Activated T-cell treated with anti-CD3 and anti-CD28 coated beads, Interleukin-2, amount 50 U/mL, for 24 hours (primary cell): ENCODE data around the gene PSME2.
A peak's percentile ranks its signal among the peaks of the same experiment; 100 is the strongest.

Source experiments
- DNase-seq: peaks from one replicate; pipeline ENCODE4 v3.0.0-alpha.2; 2020
- H3K27ac Mint-ChIP-seq: 2 replicates; pipeline ENCODE4 v1.8.0; 2020; ENCODE audit warnings: mild to moderate bottlenecking, mixed read lengths
- H3K27me3 Mint-ChIP-seq: 2 replicates; pipeline ENCODE4 v1.8.0; 2020; ENCODE audit warnings: mixed read lengths
- H3K36me3 Mint-ChIP-seq: 2 replicates; pipeline ENCODE4 v1.8.0; 2020; ENCODE audit warnings: low read depth, mixed read lengths
- H3K4me1 Mint-ChIP-seq: 2 replicates; pipeline ENCODE4 v1.8.0; 2020; ENCODE audit warnings: low read depth, mixed read lengths
- H3K4me3 Mint-ChIP-seq: 2 replicates; pipeline ENCODE4 v1.8.0; 2020; ENCODE audit warnings: mild to moderate bottlenecking, moderate library complexity, mixed read lengths
- H3K9me3 Mint-ChIP-seq: 2 replicates; pipeline ENCODE4 v1.8.0; 2020; ENCODE audit warnings: mixed read lengths

The PSME2 gene

GRCh38 chr14:24093901-24094840 is 52.2 kb downstream of the PSME2 start, which contains the start of gene PCK2:
Gene PCK2 (plus strand): TSS chr14:24094311. CDS start chr14:24094406, 95 bp downstream.
- Mint-ChIP-seq H3K36me3 (peaks cover 42% of the 10 kb centered on the region), H3K4me1 (peaks cover 31% of the 10 kb centered on the region), H3K4me3 (peak within 1 kb of the TSS; percentile 95), H3K27me3 (no peaks in the 10 kb centered on the region), H3K9me3 (no peaks in the 10 kb centered on the region), H3K27ac (peak within 1 kb of the TSS; percentile 97)
- peak; percentile 91 for DNase-seq
